CD14-positive monocyte (primary cell): ENCODE data around the gene RABGAP1. TPM values are rescaled to one million over a fixed set of nuclear protein-coding genes. Genes with fewer than 3 reads are reported as not detected.

Experiments used
- DNase-seq, 3 donors: peaks; one replicate each; pipeline ENCODE4 v3.0.0-alpha.2; 2011 to 2022
- H2AFZ ChIP-seq: 2 replicates; pipeline ENCODE4 v1.6.0; 2012; ENCODE audit warnings: mild to moderate bottlenecking, low read depth, low read length, inconsistent platforms; ENCODE audit not compliant: insufficient read depth, poor library complexity, severe bottlenecking
- H3K27ac ChIP-seq, 2 donors: 1 replicate in 1 of 2; 2 replicates in 1 of 2; pipeline ENCODE4 v1.5.1; 2012 to 2013; ENCODE audit warnings: low read length in 2 of 2, control low read depth in 1 of 2, inconsistent platforms in 1 of 2, low read depth in 1 of 2, mild to moderate bottlenecking in 1 of 2
- H3K27me3 ChIP-seq, 2 donors: one replicate each; pipeline versions ENCODE4 v1.6.0 to v1.6.1; 2011 to 2013; ENCODE audit warnings: low read length in 2 of 2; ENCODE audit not compliant: control insufficient read depth in 2 of 2, insufficient read depth in 2 of 2
- H3K36me3 ChIP-seq, 2 donors: replicated peaks in 1 of 2; 1 replicate in 1 of 2; 2 replicates in 1 of 2; pipeline versions ENCODE4 v1.5.1 to v1.6.1; 2012 to 2013; ENCODE audit warnings: low read length in 2 of 2, control low read depth in 1 of 2, inconsistent platforms in 1 of 2, mild to moderate bottlenecking in 1 of 2; ENCODE audit not compliant: insufficient read depth in 2 of 2, control insufficient read depth in 1 of 2
- H3K4me1 ChIP-seq, 2 donors: 1 replicate in 1 of 2; 2 replicates in 1 of 2; pipeline versions ENCODE4 v1.5.1 to v1.6.1; 2012 to 2013; ENCODE audit warnings: low read length in 2 of 2, control low read depth in 1 of 2, inconsistent platforms in 1 of 2, mild to moderate bottlenecking in 1 of 2, moderate library complexity in 1 of 2; ENCODE audit not compliant: insufficient read depth in 2 of 2, control insufficient read depth in 1 of 2
- H3K4me2 ChIP-seq: replicated peaks from 2 replicates; pipeline ENCODE3; 2012; ENCODE audit warnings: low read length, moderate library complexity, mild to moderate bottlenecking; ENCODE audit not compliant: poor library complexity, severe bottlenecking; ENCODE audit errors: extremely low read depth
- H3K4me3 ChIP-seq, 3 experiments: fragments of 200-600 bp in 1 of 3; sonication (generic) in 1 of 3; replicated peaks in 1 of 3; 1 replicate in 2 of 3; 2 replicates in 1 of 3; pipeline ENCODE4 v1.5.1; 2011 to 2013; ENCODE audit warnings: low read length in 3 of 3, mild to moderate bottlenecking in 3 of 3, control low read depth in 2 of 3, low read depth in 2 of 3, inconsistent platforms in 1 of 3, moderate library complexity in 1 of 3
- H3K79me2 ChIP-seq: 2 replicates; pipeline ENCODE4 v1.6.0; 2012; ENCODE audit warnings: mild to moderate bottlenecking, control low read depth, inconsistent platforms, low read length, moderate library complexity; ENCODE audit not compliant: insufficient read depth
- H3K9ac ChIP-seq: 2 replicates; pipeline ENCODE4 v1.6.0; 2017; ENCODE audit warnings: low read length, mild to moderate bottlenecking; ENCODE audit not compliant: insufficient read depth, poor library complexity, severe bottlenecking
- H3K9me3 ChIP-seq, 2 donors: replicated peaks in 1 of 2; 1 replicate in 1 of 2; 2 replicates in 1 of 2; pipeline versions ENCODE4 v1.5.1 to v1.6.1; 2012 to 2013; ENCODE audit warnings: low read length in 2 of 2, control low read depth in 1 of 2; ENCODE audit not compliant: control insufficient read depth in 1 of 2, insufficient read depth in 1 of 2
- H4K20me1 ChIP-seq: 2 replicates; pipeline ENCODE4 v1.6.0; 2012; ENCODE audit warnings: mild to moderate bottlenecking, low read length, control low read depth, moderate library complexity; ENCODE audit not compliant: insufficient read depth
- H3K27ac Mint-ChIP-seq, 7 donors: one replicate each; pipeline ENCODE4 v1.8.0; 2020; ENCODE audit warnings: mild to moderate bottlenecking in 7 of 7, mixed read lengths in 7 of 7, moderate library complexity in 6 of 7, inconsistent platforms in 2 of 7
- H3K27me3 Mint-ChIP-seq, 3 donors: one replicate each; pipeline ENCODE4 v1.8.0; 2021 to 2022; ENCODE audit warnings: low read depth in 3 of 3, mild to moderate bottlenecking in 3 of 3, mixed read lengths in 3 of 3, moderate library complexity in 3 of 3, inconsistent platforms in 1 of 3
- H3K36me3 Mint-ChIP-seq, 2 donors: one replicate each; pipeline ENCODE4 v1.8.0; 2020; ENCODE audit warnings: mixed read lengths in 2 of 2, inconsistent platforms in 1 of 2, mild to moderate bottlenecking in 1 of 2
- H3K4me1 Mint-ChIP-seq: one replicate; pipeline ENCODE4 v1.8.0; 2020; ENCODE audit warnings: mild to moderate bottlenecking, mixed read lengths
- H3K4me3 Mint-ChIP-seq, 2 donors: one replicate each; pipeline ENCODE4 v1.8.0; 2020; ENCODE audit warnings: mild to moderate bottlenecking in 2 of 2, mixed read lengths in 2 of 2, moderate library complexity in 1 of 2
- H3K9me3 Mint-ChIP-seq, 7 donors: one replicate each; pipeline ENCODE4 v1.8.0; 2020 to 2022; ENCODE audit warnings: mixed read lengths in 7 of 7, mild to moderate bottlenecking in 6 of 7, moderate library complexity in 6 of 7, inconsistent platforms in 2 of 7
- WGBS: methylation state at CpG from one replicate; pipeline ENCODE4 v1.1.5; 2013; ENCODE audit warnings: missing lambda C conversion rate; ENCODE audit not compliant: insufficient coverage; 5-methylcytosine and 5-hydroxymethylcytosine counted together
- intact Hi-C, 2 donors: fragments of 100-400 bp; cut with micrococcal nuclease; formaldehyde crosslinking; loops; one replicate each; pipeline versions ENCODE4 v1.15.0 to v1.15.1; 2023
- polyA plus RNA-seq, 3 donors: library from polyadenylated mRNA; depleted of rRNA in 1 of 3; unstranded in 2 of 3; stranded (reverse) in 1 of 3; fragments of 300-500 nt in 2 of 3; fragments of >200 nt in 1 of 3; fragmentation: Illumina TruSeq in 2 of 3; gene quantifications; 1 replicate in 2 of 3; 2 replicates in 1 of 3; pipeline ENCODE4 v1.2.3, GENCODE V29; 2012 to 2021
- TF ChIP-seq, protein P1 (sequence below): fragments of 200-600 bp; IDR thresholded peaks from one replicate; pipeline ENCODE4 v1.8.0; 2022; ENCODE audit warnings: antibody characterized with exemption, mild to moderate bottlenecking

The RABGAP1 gene
- polyA plus RNA-seq, 3 donors, result 14.7 to 24.1 (median 19.3) TPM

DNA sequence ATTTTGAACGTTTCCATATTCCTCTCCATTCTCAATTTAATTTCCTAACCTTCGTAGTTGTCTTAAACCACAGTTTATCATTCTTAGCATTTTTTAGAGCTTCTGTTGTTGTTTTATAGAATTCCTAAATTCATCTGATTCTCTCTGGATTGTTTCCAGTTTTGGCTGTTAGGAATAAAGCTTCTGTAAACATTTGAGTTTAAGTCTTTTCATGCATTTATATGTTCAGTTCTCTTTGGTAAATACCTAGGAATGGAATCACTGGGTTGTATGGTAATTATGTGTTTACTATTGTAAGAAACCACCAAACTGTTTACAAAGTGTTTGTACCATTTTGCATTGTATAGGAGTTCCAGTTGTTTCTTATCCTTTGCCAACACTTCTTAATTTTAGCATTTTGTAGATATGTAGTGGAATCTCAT lies 122.4 kb downstream of the RABGAP1 start:
- Histone ChIP-seq H3K79me2 (no peaks in the 10 kb centered on the region), H3K9me3 (no peaks in the 10 kb centered on the region), H3K4me3 (no peak overlapping the region), H2AFZ (no peak overlapping the region), H3K36me3 (peaks cover 34 to 65% of the 10 kb centered on the region in 2 donors), H3K27me3 (no peaks in the 10 kb centered on the region), H3K4me2 (no peak overlapping the region), H3K4me1 (no peaks in the 10 kb centered on the region), H3K9ac (no peak overlapping the region), H3K27ac (no peak overlapping the region), H4K20me1 (no peaks in the 10 kb centered on the region)
- DNase-seq, result no peak
- intact Hi-C loops, result no loop called here
- no peak overlapping the region for H3K27ac Mint-ChIP-seq
- no peaks in the 10 kb centered on the region for H3K27me3 Mint-ChIP-seq
- peaks cover 44 to 46% of the 10 kb centered on the region in 2 donors for H3K36me3 Mint-ChIP-seq
- H3K9me3 Mint-ChIP-seq, result no peaks in the 10 kb centered on the region
- TF ChIP-seq, protein P1, sequence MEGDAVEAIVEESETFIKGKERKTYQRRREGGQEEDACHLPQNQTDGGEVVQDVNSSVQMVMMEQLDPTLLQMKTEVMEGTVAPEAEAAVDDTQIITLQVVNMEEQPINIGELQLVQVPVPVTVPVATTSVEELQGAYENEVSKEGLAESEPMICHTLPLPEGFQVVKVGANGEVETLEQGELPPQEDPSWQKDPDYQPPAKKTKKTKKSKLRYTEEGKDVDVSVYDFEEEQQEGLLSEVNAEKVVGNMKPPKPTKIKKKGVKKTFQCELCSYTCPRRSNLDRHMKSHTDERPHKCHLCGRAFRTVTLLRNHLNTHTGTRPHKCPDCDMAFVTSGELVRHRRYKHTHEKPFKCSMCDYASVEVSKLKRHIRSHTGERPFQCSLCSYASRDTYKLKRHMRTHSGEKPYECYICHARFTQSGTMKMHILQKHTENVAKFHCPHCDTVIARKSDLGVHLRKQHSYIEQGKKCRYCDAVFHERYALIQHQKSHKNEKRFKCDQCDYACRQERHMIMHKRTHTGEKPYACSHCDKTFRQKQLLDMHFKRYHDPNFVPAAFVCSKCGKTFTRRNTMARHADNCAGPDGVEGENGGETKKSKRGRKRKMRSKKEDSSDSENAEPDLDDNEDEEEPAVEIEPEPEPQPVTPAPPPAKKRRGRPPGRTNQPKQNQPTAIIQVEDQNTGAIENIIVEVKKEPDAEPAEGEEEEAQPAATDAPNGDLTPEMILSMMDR, result no peak
- H3K4me1 Mint-ChIP-seq, result no peaks in the 10 kb centered on the region
- no CpG with 5 or more reads among the region's 2 CpGs for WGBS
- H3K4me3 Mint-ChIP-seq, result no peak overlapping the region

DNA sequence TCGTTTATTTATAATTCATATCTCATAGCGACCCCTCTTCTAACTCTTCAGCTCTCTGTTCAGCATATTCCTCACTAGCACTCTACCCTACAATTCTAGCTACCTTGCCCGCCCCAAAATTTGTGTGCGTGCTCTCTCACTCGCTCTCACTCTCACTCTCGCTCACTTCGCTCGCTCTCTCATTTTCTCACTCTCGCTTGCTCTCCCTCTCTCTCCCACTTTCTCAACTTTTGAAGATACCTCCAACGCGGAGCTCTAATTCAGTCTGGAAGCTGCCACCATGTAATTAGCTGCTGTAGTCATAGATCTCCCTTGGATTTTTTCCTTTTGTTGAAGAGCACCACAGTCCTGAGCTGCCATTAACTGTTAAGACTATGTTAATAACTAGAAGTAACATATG lies 123.1 kb downstream of the RABGAP1 start:
- H3K79me2 ChIP-seq, result no peaks in the 10 kb centered on the region
- TF ChIP-seq, protein P1, result no peak
- intact Hi-C loops, result no loop called here
- Mint-ChIP-seq H3K4me3 (no peak overlapping the region), H3K36me3 (peaks cover 47 to 48% of the 10 kb centered on the region in 2 donors), H3K27me3 (no peaks in the 10 kb centered on the region), H3K27ac (no peak overlapping the region), H3K4me1 (no peaks in the 10 kb centered on the region), H3K9me3 (no peaks in the 10 kb centered on the region)
- H3K4me3 ChIP-seq, result no peak overlapping the region
- no peak overlapping the region for H3K27ac ChIP-seq
- H3K4me2 ChIP-seq, result no peak overlapping the region
- no peak overlapping the region for H3K9ac ChIP-seq
- DNase-seq, result no peak
- 90% methylated on average over 6 of the region's 11 CpGs for WGBS
- no peak overlapping the region for H2AFZ ChIP-seq
- no peaks in the 10 kb centered on the region for H3K4me1 ChIP-seq
- no peaks in the 10 kb centered on the region for H3K9me3 ChIP-seq
- no peaks in the 10 kb centered on the region for H3K27me3 ChIP-seq
- H3K36me3 ChIP-seq, result peaks cover 38 to 67% of the 10 kb centered on the region in 2 donors
- H4K20me1 ChIP-seq, result no peaks in the 10 kb centered on the region
